Measurements from ENCODE around the gene ZNF813. TPM values are rescaled to one million over a fixed set of nuclear protein-coding genes. Genes with fewer than 3 reads are reported as not detected.

ZNF813 gene
- total and polyA plus RNA-seq, 9 of the 15 experiments (the other 6 are each of a cell fraction or from before 2014, with no cell fraction given): 1.3 to 8.0 (median 5.3) TPM

DNA sequence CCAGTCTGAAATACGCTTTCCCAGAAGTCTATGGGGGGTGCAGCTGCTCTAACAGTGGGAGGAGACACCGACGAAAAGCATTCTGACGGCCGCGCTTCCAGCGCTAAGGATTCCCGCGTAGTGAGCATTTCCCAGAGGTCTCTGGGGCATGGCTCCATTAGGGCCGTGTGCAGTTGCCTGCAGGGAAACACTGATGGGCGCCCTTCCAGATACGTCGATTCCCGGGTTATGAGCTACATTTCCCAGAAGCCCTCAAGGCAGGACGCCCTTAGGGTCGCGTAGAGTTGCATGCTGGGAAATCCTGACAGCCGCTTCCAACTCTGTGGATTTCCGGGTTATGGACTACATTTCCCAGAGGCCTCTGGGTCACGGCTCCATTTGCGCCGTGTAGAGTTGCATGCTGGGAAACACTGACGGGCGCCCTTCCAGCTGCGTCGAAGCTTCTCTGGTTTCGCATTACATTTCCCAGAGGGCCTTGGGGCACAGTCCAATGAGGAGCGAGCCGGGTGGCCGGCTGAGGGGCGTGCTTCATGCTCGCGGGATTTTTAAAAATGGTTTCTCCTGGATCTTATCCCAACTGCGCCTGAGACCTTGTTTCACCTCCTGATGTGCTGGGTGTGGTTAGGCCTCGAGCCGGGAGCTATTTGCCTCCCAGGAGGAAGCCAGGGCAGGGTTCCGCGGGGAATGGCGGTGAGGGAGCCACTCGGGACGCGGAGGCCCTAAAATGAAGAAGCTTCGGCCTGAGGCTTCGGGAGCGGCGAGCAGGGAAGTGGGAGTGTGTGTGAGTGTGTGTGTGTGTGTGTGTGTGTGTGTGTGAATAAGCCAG lies 53.2 kb downstream of the ZNF813 start (continued):
- TF ChIP-seq ARID3A (IDR thresholded peaks at IDR 0.05; ENCODE audit: borderline replicate concordance, low read depth, low read length): no peak
- TF ChIP-seq PTRF (tag; IDR thresholded peaks at IDR 0.05): no peak
- no peak for TF ChIP-seq BMI1 (IDR thresholded peaks at IDR 0.05; ENCODE audit: low read length)
- peak; percentile 82 to 84 for TF ChIP-seq SIX5 (IDR thresholded peaks at IDR 0.05; ENCODE audit: borderline replicate concordance in 1 of 2, insufficient read depth in 1 of 2, low read depth in 1 of 2, low read length in 2 of 2)
- no peak for TF ChIP-seq JUNB (CRISPR knock-in tag; conservative IDR thresholded peaks at IDR 0.05)
- TF ChIP-seq POLR2AphosphoS2 (IDR thresholded peaks at IDR 0.05; ENCODE audit: low read length): no peak
- no peak for TF ChIP-seq SAFB2 (IDR thresholded peaks at IDR 0.05; ENCODE audit: borderline replicate concordance, low read depth, low read length, severe bottlenecking)
- TF ChIP-seq KLF16 (IDR thresholded peaks at IDR 0.05): no peak
- TF ChIP-seq NRF1 (conservative IDR thresholded peaks at IDR 0.05 in 1 of 2, IDR thresholded peaks at IDR 0.05 in 1 of 2): peak; percentile 70 to 74
- no peak; a peak in 1 of 3 replicates for TF ChIP-seq CBX3 (IDR thresholded peaks at IDR 0.05; ENCODE audit: borderline replicate concordance in 1 of 2, low read length in 2 of 2)
- TF ChIP-seq GABPA (tag; conservative IDR thresholded peaks at IDR 0.05; ENCODE audit: low read depth): 0 out of 2 replicates have a peak, but pooled peaks have one; percentile 24
- TF ChIP-seq, protein P1, sequence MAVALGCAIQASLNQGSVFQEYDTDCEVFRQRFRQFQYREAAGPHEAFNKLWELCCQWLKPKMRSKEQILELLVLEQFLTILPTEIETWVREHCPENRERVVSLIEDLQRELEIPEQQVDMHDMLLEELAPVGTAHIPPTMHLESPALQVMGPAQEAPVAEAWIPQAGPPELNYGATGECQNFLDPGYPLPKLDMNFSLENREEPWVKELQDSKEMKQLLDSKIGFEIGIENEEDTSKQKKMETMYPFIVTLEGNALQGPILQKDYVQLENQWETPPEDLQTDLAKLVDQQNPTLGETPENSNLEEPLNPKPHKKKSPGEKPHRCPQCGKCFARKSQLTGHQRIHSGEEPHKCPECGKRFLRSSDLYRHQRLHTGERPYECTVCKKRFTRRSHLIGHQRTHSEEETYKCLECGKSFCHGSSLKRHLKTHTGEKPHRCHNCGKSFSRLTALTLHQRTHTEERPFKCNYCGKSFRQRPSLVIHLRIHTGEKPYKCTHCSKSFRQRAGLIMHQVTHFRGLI (CRISPR knock-in tag; IDR thresholded peaks at IDR 0.05): no peak
- TF ChIP-seq SUPT5H (IDR thresholded peaks at IDR 0.05): no peak
- no peak for TF ChIP-seq ZNF384 (IDR thresholded peaks at IDR 0.05; ENCODE audit: low read depth, low read length)
- TF ChIP-seq EWSR1 (IDR thresholded peaks at IDR 0.05; ENCODE audit: borderline replicate concordance, low read depth, partially characterized antibody): no peak
- TF ChIP-seq, protein P2, sequence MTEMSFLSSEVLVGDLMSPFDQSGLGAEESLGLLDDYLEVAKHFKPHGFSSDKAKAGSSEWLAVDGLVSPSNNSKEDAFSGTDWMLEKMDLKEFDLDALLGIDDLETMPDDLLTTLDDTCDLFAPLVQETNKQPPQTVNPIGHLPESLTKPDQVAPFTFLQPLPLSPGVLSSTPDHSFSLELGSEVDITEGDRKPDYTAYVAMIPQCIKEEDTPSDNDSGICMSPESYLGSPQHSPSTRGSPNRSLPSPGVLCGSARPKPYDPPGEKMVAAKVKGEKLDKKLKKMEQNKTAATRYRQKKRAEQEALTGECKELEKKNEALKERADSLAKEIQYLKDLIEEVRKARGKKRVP (CRISPR knock-in tag; IDR thresholded peaks at IDR 0.05): no peak
- no peak for TF ChIP-seq FOXP1 (CRISPR knock-in tag; IDR thresholded peaks at IDR 0.05)
- TF ChIP-seq CEBPZ (IDR thresholded peaks at IDR 0.05; ENCODE audit: borderline replicate concordance, low read depth, low read length): no peak
- TF ChIP-seq ZNF121 (CRISPR knock-in tag; conservative IDR thresholded peaks at IDR 0.05): no peak
- no peak for TF ChIP-seq ZZZ3 (IDR thresholded peaks at IDR 0.05)

Measured in K562 (cell line).